ENCODE data around the gene KANSL1L.

Gene KANSL1L

GRCh38 chr2:210174086-210174485 lies 2.9 kb upstream of the KANSL1L start:
- DNase-seq, result no peak

GRCh38 chr2:210172219-210172575 lies 988 bp upstream of the KANSL1L start:
- no peak for DNase-seq

- DNase-seq, result peak; percentile 97
Observed at GRCh38 chr2:210170446-210171303, 534 bp downstream of the KANSL1L start.

GRCh38 chr2:210170196-210170445 lies 1.1 kb downstream of the KANSL1L start:
- no peak for DNase-seq

- no peak for DNase-seq
Observed at GRCh38 chr2:210169516-210170195, 1.6 kb downstream of the KANSL1L start.

- no peak for DNase-seq
Observed at GRCh38 chr2:210167227-210167626, 4.0 kb downstream of the KANSL1L start.

- DNase-seq, result no peak
Observed at GRCh38 chr2:210162466-210163124, 8.6 kb downstream of the KANSL1L start.

GRCh38 chr2:210159059-210159458 lies 12.2 kb downstream of the KANSL1L start:
- DNase-seq, result no peak

GRCh38 chr2:210158236-210158635 lies 13.0 kb downstream of the KANSL1L start:
- DNase-seq, result no peak

GRCh38 chr2:210157526-210157925 lies 13.7 kb downstream of the KANSL1L start:
- DNase-seq, result no peak

- no peak for DNase-seq
Observed at GRCh38 chr2:210147614-210148013, 23.6 kb downstream of the KANSL1L start.

- no peak for DNase-seq
Observed at GRCh38 chr2:210132239-210132638, 39.0 kb downstream of the KANSL1L start.

- no peak for DNase-seq
Observed at GRCh38 chr2:210128961-210129360, 42.2 kb downstream of the KANSL1L start.

- DNase-seq, result no peak
Observed at GRCh38 chr2:210113614-210114235, 57.5 kb downstream of the KANSL1L start.

GRCh38 chr2:210112871-210113270 lies 58.3 kb downstream of the KANSL1L start:
- no peak for DNase-seq

- no peak for DNase-seq
Observed at GRCh38 chr2:210099940-210100339, 71.3 kb downstream of the KANSL1L start.

GRCh38 chr2:210094787-210095186 lies 76.4 kb downstream of the KANSL1L start:
- DNase-seq, result no peak

GRCh38 chr2:210092791-210093190 lies 78.4 kb downstream of the KANSL1L start:
- no peak for DNase-seq

GRCh38 chr2:210086930-210087329 lies 84.3 kb downstream of the KANSL1L start:
- no peak for DNase-seq

GRCh38 chr2:210086292-210086691 lies 84.9 kb downstream of the KANSL1L start:
- DNase-seq, result no peak

GRCh38 chr2:210072922-210073509 lies 98.2 kb downstream of the KANSL1L start:
- no peak for DNase-seq

GRCh38 chr2:210072493-210072892 lies 98.7 kb downstream of the KANSL1L start:
- no peak for DNase-seq

GRCh38 chr2:210063306-210063705 lies 107.9 kb downstream of the KANSL1L start:
- no peak for DNase-seq
